Effector CD4-positive, alpha-beta T cell (primary cell): Measurements from ENCODE around the gene SDK1.
"Not testable (repeated sequence)": the region's sequence is repeated elsewhere in the genome, so short reads cannot be mapped to it uniquely, and the experiment has no call there.

Experiments used
- DNase-seq: peaks from one replicate; pipeline ENCODE4 v3.0.0-alpha.2; 2020

The SDK1 gene

GRCh38 chr7:3928727-3929515 lies 627.9 kb downstream of the SDK1 start:
- DNase-seq = no peak

- DNase-seq = no peak
Observed at GRCh38 chr7:3931843-3932242, 630.8 kb downstream of the SDK1 start.

- no peak for DNase-seq
Observed at GRCh38 chr7:3937146-3937545, 636.1 kb downstream of the SDK1 start.

- DNase-seq = no peak
Observed at GRCh38 chr7:3937605-3938004, 636.6 kb downstream of the SDK1 start.

- DNase-seq = not testable (repeated sequence)
Observed at GRCh38 chr7:3941706-3942105, 640.7 kb downstream of the SDK1 start.

GRCh38 chr7:3942276-3942675 lies 641.2 kb downstream of the SDK1 start:
- DNase-seq = no peak

GRCh38 chr7:3942816-3943745 lies 642.0 kb downstream of the SDK1 start:
- no peak for DNase-seq

- DNase-seq = no peak
Observed at GRCh38 chr7:3943779-3944520, 642.9 kb downstream of the SDK1 start.

- no peak for DNase-seq
Observed at GRCh38 chr7:3949242-3949640, 648.2 kb downstream of the SDK1 start.

- DNase-seq = no peak
Observed at GRCh38 chr7:3950249-3950648, 649.2 kb downstream of the SDK1 start.

- DNase-seq = no peak
Observed at GRCh38 chr7:3951316-3952055, 650.4 kb downstream of the SDK1 start.

- DNase-seq = no peak
Observed at GRCh38 chr7:3953133-3953532, 652.1 kb downstream of the SDK1 start.

GRCh38 chr7:3953946-3954345 lies 652.9 kb downstream of the SDK1 start:
- DNase-seq = no peak

- no peak for DNase-seq
Observed at GRCh38 chr7:3955026-3955425, 654.0 kb downstream of the SDK1 start.

- no peak for DNase-seq
Observed at GRCh38 chr7:3955751-3956696, 655.0 kb downstream of the SDK1 start.

- no peak for DNase-seq
Observed at GRCh38 chr7:3956949-3957348, 655.9 kb downstream of the SDK1 start.

- DNase-seq = no peak
Observed at GRCh38 chr7:3957472-3958108, 656.5 kb downstream of the SDK1 start.

- DNase-seq = no peak
Observed at GRCh38 chr7:3958109-3958483, 657.0 kb downstream of the SDK1 start.

GRCh38 chr7:3959364-3959763 lies 658.3 kb downstream of the SDK1 start:
- no peak for DNase-seq

- no peak for DNase-seq
Observed at GRCh38 chr7:3960050-3960763, 659.2 kb downstream of the SDK1 start.
